GM18520 (cell line): Measurements from ENCODE around the gene WDR5B.

Experiments
- ATAC-seq: cut with Tn5 transposase; IDR thresholded peaks from one replicate; pipeline ENCODE4 v1.9.1; 2021; ENCODE audit not compliant: unreplicated experiment

Gene WDR5B

DNA sequence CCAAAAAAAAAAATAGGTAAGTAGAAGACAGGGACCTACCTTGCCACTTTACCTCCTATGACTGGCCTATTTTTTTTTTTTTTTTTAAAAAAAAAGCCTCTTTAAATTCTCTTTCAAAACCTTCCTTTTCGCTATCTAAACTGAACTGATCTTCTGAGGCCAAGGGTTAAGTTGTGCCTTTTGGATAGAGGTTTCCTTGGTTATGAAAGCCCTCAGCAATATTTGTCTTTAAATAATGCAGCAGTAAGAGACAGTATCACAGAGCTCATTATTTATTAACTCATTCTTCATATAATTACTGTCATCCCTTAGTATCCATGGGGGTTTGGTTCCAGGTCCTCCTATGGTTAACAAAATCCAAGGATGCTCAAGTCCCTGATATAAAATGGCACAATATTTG, 41.8 kb downstream of the WDR5B start:
- no peak for ATAC-seq

DNA sequence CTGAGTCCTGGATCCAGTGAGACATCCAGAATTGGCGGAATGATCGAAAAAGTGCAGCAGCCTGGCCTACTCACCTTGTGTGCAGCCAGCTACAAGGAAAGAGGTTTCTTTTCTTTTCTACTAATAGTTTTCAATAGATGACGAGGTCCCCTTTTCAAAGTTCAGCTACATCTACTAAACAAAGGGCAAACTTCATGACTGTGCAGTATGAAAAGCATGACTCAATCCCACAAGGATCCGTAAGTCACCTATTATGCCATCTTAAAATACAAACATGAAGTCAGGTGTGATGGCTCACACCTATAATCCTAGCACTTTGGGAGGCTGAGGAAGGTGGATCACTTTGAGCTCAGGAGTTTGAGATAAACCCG, 49.5 kb downstream of the WDR5B start:
- no peak for ATAC-seq

DNA sequence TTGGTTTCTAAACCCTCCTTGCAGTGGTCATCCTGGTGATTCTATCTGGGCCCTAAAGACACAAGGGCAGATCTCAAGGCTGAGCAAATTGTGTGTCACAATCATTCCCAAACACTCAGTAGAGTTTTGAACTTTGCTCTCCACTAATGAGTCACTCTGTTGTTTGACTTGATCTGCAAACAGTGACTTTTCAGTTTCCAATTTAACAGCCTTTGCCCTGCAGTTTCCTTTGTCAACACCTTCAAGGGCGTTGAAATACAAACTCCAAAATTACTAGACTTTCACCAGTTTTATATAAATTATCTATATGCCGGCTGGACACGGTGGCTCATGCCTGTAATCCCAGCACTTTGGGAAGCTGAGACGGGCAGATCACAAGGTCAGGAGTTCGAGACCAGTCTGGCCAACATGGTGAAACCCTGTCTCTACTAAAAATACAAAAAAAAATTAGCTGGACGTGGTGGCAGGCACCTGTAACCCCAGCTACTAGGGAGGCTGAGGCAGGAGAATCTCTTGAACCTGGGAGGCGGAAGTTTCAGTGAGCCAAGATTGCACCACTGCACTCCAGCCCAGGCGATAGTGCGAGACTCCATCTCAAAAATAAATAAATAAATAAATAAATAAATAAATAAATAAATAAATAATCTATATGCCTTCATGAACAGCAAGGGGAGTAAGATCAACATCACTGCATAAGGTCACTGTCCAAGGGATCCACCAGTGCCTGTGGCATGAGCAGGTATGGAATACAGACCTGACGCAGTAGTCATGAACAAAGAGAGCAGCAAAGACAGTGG, 50.1 kb downstream of the WDR5B start:
- ATAC-seq, result peak; percentile 64

DNA sequence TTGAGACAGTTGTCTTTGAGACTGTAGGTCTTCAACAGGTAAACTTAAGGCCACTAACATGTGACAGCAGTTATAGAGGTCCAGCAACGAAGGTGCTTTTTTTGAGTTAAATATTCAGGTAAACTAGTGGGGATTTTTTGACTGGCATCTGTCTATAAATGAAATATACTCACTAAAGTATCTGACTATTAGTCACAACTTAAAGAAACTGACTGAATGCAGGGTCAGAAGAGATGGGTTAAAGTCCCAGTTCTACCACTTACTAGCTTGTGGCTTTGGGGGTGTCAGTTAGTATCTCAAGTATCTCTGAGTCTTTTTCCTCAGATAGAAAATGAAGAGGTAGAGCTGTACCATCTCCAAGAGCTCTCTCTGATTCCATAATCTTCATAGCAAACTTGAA, 50.8 kb downstream of the WDR5B start:
- peak; percentile 52 for ATAC-seq

- ATAC-seq, result no peak
Observed at GRCh38 chr3:122364490-122364889, 51.4 kb downstream of the WDR5B start.
